B cell (primary cell): ENCODE results near the gene ANKFN1. TPM values are rescaled to one million over a fixed set of nuclear protein-coding genes. Genes with fewer than 3 reads are reported as not detected.

Experiments
- ATAC-seq: fragments of 200-7000 bp; cut with Tn5 transposase; one replicate; pipeline ENCODE4 v1.10.0; 2021; ENCODE audit warnings: low read depth, mild to moderate bottlenecking, moderate number of reproducible peaks, moderate library complexity
- CTCF ChIA-PET: fragments of 350-600 bp; sonication (Branson Sonifier 250); formaldehyde crosslinking; loops from one replicate; lab custom pipeline; 2021; ENCODE audit warnings: antibody characterized with exemption, inconsistent platforms; lab: Charles Lee
- POLR2A ChIA-PET: fragments of 350-600 bp; sonication (Branson Sonifier 250); formaldehyde crosslinking; loops from one replicate; lab custom pipeline; 2021; ENCODE audit warnings: antibody characterized with exemption; lab: Charles Lee
- DNase-seq: peaks from one replicate; pipeline ENCODE4 v3.0.0; 2013
- H2AFZ ChIP-seq: 2 replicates; pipeline ENCODE4 v1.6.1; 2012; ENCODE audit warnings: mild to moderate bottlenecking, low read depth, low read length; ENCODE audit not compliant: insufficient read depth, poor library complexity, severe bottlenecking
- H3K27ac ChIP-seq, 2 donors: 1 replicate in 1 of 2; 2 replicates in 1 of 2; pipeline ENCODE4 v1.5.1; 2012 to 2013; ENCODE audit warnings: low read length in 2 of 2, mild to moderate bottlenecking in 2 of 2, moderate library complexity in 1 of 2
- H3K27me3 ChIP-seq, 4 experiments: fragments of 200-600 bp in 1 of 4; sonication (generic) in 1 of 4; replicated peaks in 1 of 4; 1 replicate in 2 of 4; 2 replicates in 2 of 4; pipeline versions ENCODE4 v1.6.1 to v1.7.0; 2013 to 2016; ENCODE audit warnings: low read length in 3 of 4, mild to moderate bottlenecking in 2 of 4, mixed read lengths in 1 of 4, moderate library complexity in 1 of 4; ENCODE audit not compliant: insufficient read depth in 4 of 4, control insufficient read depth in 3 of 4; ENCODE audit errors: control extremely low read depth in 1 of 4
- H3K36me3 ChIP-seq, 2 experiments: replicated peaks in 1 of 2; 1 replicate in 1 of 2; 2 replicates in 1 of 2; pipeline versions ENCODE4 v1.6.1 to v1.7.1; 2013; ENCODE audit warnings: low read length in 1 of 2; ENCODE audit not compliant: insufficient read depth in 2 of 2, control insufficient read depth in 1 of 2; ENCODE audit errors: control extremely low read depth in 1 of 2, extremely low read depth in 1 of 2
- H3K4me1 ChIP-seq, 2 donors: fragments of 200-600 bp in 1 of 2; sonication (generic) in 1 of 2; 1 replicate in 1 of 2; 2 replicates in 1 of 2; pipeline versions ENCODE4 v1.5.1 to v1.6.1; 2013 to 2017; ENCODE audit warnings: low read length in 2 of 2; ENCODE audit not compliant: control insufficient read depth in 2 of 2, insufficient read depth in 2 of 2
- H3K4me2 ChIP-seq: replicated peaks from 2 replicates; pipeline ENCODE3; 2012; ENCODE audit warnings: mild to moderate bottlenecking, low read depth, low read length; ENCODE audit not compliant: poor library complexity, severe bottlenecking
- H3K4me3 ChIP-seq, 5 experiments: fragments of 200-600 bp in 1 of 5; sonication (generic) in 1 of 5; 1 replicate in 3 of 5; 2 replicates in 2 of 5; pipeline versions ENCODE4 v1.5.1 to v1.7.0; 2011 to 2016; ENCODE audit warnings: low read length in 4 of 5, mild to moderate bottlenecking in 4 of 5, low read depth in 2 of 5, control low read depth in 1 of 5, moderate library complexity in 1 of 5; ENCODE audit not compliant: insufficient read depth in 1 of 5; ENCODE audit errors: control extremely low read depth in 1 of 5, extremely low read depth in 1 of 5
- H3K79me2 ChIP-seq: fragments of 200-600 bp; sonication (generic); one replicate; pipeline ENCODE4 v1.6.0; 2016; ENCODE audit warnings: low read length; ENCODE audit not compliant: control insufficient read depth, insufficient read depth
- H3K9ac ChIP-seq: fragments of 200-600 bp; sonication (generic); 2 replicates; pipeline ENCODE4 v1.6.1; 2017; ENCODE audit warnings: mild to moderate bottlenecking, low read length, moderate library complexity
- H3K9me3 ChIP-seq, 3 donors: one replicate each; pipeline versions ENCODE4 v1.6.1 to v1.7.1; 2013; ENCODE audit warnings: low read length in 2 of 3; ENCODE audit not compliant: control insufficient read depth in 2 of 3, insufficient read depth in 1 of 3; ENCODE audit errors: control extremely low read depth in 1 of 3
- H4K20me1 ChIP-seq: 2 replicates; pipeline ENCODE4 v1.6.0; 2012; ENCODE audit warnings: mild to moderate bottlenecking, low read length; ENCODE audit not compliant: insufficient read depth, control insufficient read depth, poor library complexity, severe bottlenecking
- H3K27ac Mint-ChIP-seq: one replicate; pipeline ENCODE4 v1.8.0; 2021; ENCODE audit warnings: mixed read lengths
- H3K27me3 Mint-ChIP-seq: one replicate; pipeline ENCODE4 v1.8.0; 2021; ENCODE audit warnings: mixed read lengths
- H3K4me1 Mint-ChIP-seq: one replicate; pipeline ENCODE4 v1.8.0; 2021; ENCODE audit warnings: mixed read lengths
- H3K4me3 Mint-ChIP-seq: one replicate; pipeline ENCODE4 v1.8.0; 2021; ENCODE audit warnings: mixed read lengths
- H3K9me3 Mint-ChIP-seq: one replicate; pipeline ENCODE4 v1.8.0; 2022; ENCODE audit warnings: mixed read lengths; ENCODE audit not compliant: insufficient read depth
- CTCF ChIP-seq: fragments of 200-600 bp; IDR thresholded peaks from one replicate; pipeline ENCODE4 v1.8.0; 2022; ENCODE audit warnings: antibody characterized with exemption, mild to moderate bottlenecking
- EZH2 ChIP-seq: IDR thresholded peaks from 2 replicates; pipeline ENCODE4 v1.6.1; 2012; ENCODE audit warnings: borderline replicate concordance, low read depth, mild to moderate bottlenecking, moderate library complexity, low read length; ENCODE audit not compliant: insufficient read depth, poor library complexity, severe bottlenecking
- WGBS: methylation state at CpG from one replicate; pipeline ENCODE4 v1.1.5; 2013; ENCODE audit warnings: missing lambda C conversion rate; ENCODE audit not compliant: insufficient coverage; 5-methylcytosine and 5-hydroxymethylcytosine counted together
- intact Hi-C: fragments of 100-400 bp; cut with micrococcal nuclease; formaldehyde crosslinking; loops from one replicate; pipeline ENCODE4 v1.10.0; 2022
- polyA plus RNA-seq: library from polyadenylated mRNA; depleted of rRNA; stranded (reverse); fragments of >200 nt; gene quantifications from 2 replicates; pipeline ENCODE4 v1.2.3, GENCODE V29; 2012
- total RNA-seq, 2 donors: library from RNA; stranded (reverse); fragments of 120-200 nt in 1 of 2; gene quantifications; 1 replicate in 1 of 2; 2 replicates in 1 of 2; pipeline versions ENCODE4 v1.2.3 to v1.2.4, GENCODE V29; 2013 to 2022

Gene ANKFN1
- total and polyA plus RNA-seq, 2 donors (not counting 1 experiment from before 2014, with no cell fraction given) = not detected

DNA sequence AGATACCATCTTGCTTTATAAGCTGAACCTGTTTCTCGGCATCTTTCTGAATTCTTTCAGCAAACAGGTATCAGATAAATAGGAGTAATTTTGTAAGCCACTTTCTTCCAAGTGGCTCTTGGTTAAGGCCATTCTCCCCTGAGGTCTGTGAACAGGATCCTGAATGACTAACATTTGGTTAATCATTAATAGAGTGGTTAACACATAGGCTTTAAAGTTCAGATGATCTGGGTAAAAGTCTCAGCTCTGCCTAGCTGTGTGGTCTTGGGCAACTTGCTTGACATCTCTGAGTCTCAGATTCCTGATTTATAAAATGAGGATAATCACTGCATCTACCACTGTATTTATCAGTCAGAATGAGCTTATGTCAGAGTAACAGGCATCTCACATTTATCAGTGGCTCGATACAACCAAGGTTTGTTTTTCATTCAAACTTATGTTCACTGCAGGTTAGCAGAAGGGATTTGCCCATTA is 44.4 kb upstream of the ANKFN1 start:
- Mint-ChIP-seq H3K27ac (no peak overlapping the region), H3K4me1 (no peaks in the 10 kb centered on the region), H3K4me3 (no peak overlapping the region), H3K9me3 (no peaks in the 10 kb centered on the region), H3K27me3 (peaks cover 4% of the 10 kb centered on the region)
- Histone ChIP-seq H2AFZ (no peak overlapping the region), H3K9ac (no peak overlapping the region), H3K4me2 (no peak overlapping the region), H3K9me3 (no peaks in the 10 kb centered on the region), H3K27me3 (peaks cover 0 to 3% (median 0%) of the 10 kb centered on the region in 4 experiments), H3K4me1 (no peaks in the 10 kb centered on the region), H3K27ac (no peak overlapping the region), H4K20me1 (no peaks in the 10 kb centered on the region), H3K36me3 (no peaks in the 10 kb centered on the region), H3K79me2 (no peaks in the 10 kb centered on the region), H3K4me3 (no peak overlapping the region)
- intact Hi-C loops = no loop called here
- ATAC-seq = no peak
- DNase-seq = no peak
- TF ChIP-seq EZH2 (no peak), CTCF (no peak)
- ChIA-PET POLR2A (no interaction called here), CTCF (no interaction called here)
- 100% methylated on average over 1 of the region's 2 CpGs for WGBS

DNA sequence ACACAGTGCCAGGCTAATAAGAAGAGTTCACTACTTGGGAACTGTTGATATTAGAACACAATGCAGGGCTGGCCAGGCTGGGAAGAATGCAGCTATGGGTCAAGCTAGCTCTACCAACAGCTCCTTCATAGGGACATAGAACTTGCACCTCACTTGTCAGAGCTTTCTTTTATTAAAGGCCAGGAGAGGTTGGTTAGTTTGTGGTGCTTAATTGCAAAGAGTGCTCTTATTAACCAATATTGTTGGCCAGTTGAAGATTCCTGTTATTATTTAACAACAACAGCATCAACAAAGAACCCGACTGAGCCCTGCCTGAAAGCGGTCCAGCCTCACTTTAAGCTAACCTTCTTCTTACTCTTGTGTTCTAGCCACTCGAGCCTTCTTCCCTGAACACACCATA is 43.4 kb upstream of the ANKFN1 start:
- WGBS = 90% methylated on average over 3 of the region's 3 CpGs
- no peaks in the 10 kb centered on the region for H3K9me3 ChIP-seq
- H3K36me3 ChIP-seq = no peaks in the 10 kb centered on the region
- no peak overlapping the region for H3K9ac ChIP-seq
- ATAC-seq = no peak
- no peaks in the 10 kb centered on the region for H4K20me1 ChIP-seq
- ChIA-PET POLR2A (no interaction called here), CTCF (interaction anchor here (0.7 kb wide), 1 partner anchor 12 kb away, joined by 3 read pairs; no protein-coding TSS in a partner anchor)
- H3K4me3 ChIP-seq = no peak overlapping the region
- no peak overlapping the region for H3K4me3 Mint-ChIP-seq
- no peaks in the 10 kb centered on the region for H3K4me1 ChIP-seq
- peaks cover 4% of the 10 kb centered on the region for H3K27me3 Mint-ChIP-seq
- no peaks in the 10 kb centered on the region for H3K79me2 ChIP-seq
- H2AFZ ChIP-seq = no peak overlapping the region
- DNase-seq = no peak
- H3K27me3 ChIP-seq = no peaks in the 10 kb centered on the region
- H3K4me2 ChIP-seq = no peak overlapping the region
- H3K27ac ChIP-seq = no peak overlapping the region
- intact Hi-C loops = no loop called here
- H3K27ac Mint-ChIP-seq = no peak overlapping the region
- H3K9me3 Mint-ChIP-seq = no peaks in the 10 kb centered on the region
- no peaks in the 10 kb centered on the region for H3K4me1 Mint-ChIP-seq
- TF ChIP-seq EZH2 (no peak), CTCF (no peak)
